Stimulated activated CD4-positive, alpha-beta T cell treated with anti-CD3 and anti-CD28 coated beads, TNF-alpha, amount 100 ng/mL, for 48 hours (primary cell): ENCODE measurements around the gene IGF2BP2.
A peak's percentile ranks its signal among the peaks of the same experiment; 100 is the strongest.
"Not testable (repeated sequence)": the region's sequence is repeated elsewhere in the genome, so short reads cannot be mapped to it uniquely, and the experiment has no call there.

Experiments
- DNase-seq, 3 donors: peaks; one replicate each; pipeline ENCODE4 v3.0.0-alpha.2; 2020; ENCODE audit warnings: low read depth in 3 of 3

The IGF2BP2 gene

GRCh38 chr3:185838417-185838989 lies 13.7 kb upstream of the IGF2BP2 start:
- DNase-seq = not testable (repeated sequence)

- DNase-seq = no peak
These were observed 12.6 kb upstream of the IGF2BP2 start for GRCh38 chr3:185837414-185837813.

GRCh38 chr3:185831990-185832389 lies 7.1 kb upstream of the IGF2BP2 start:
- no peak for DNase-seq

GRCh38 chr3:185831195-185831594 lies 6.4 kb upstream of the IGF2BP2 start:
- DNase-seq = no peak

- no peak for DNase-seq
These were observed 5.4 kb upstream of the IGF2BP2 start for GRCh38 chr3:185830018-185830797.

- DNase-seq = no peak
These were observed 3.9 kb upstream of the IGF2BP2 start for GRCh38 chr3:185828755-185829154.

GRCh38 chr3:185827595-185828344 lies 2.9 kb upstream of the IGF2BP2 start:
- no peak for DNase-seq

- DNase-seq = peak in 1 of 3 donors; percentile 33
These were observed 1.0 kb upstream of the IGF2BP2 start for GRCh38 chr3:185825639-185826481.

- DNase-seq = no peak
These were observed 514 bp downstream of the IGF2BP2 start for GRCh38 chr3:185824051-185825005.

- no peak for DNase-seq
These were observed 1.5 kb downstream of the IGF2BP2 start for GRCh38 chr3:185823078-185824044.

- DNase-seq = no peak
These were observed 2.4 kb downstream of the IGF2BP2 start for GRCh38 chr3:185822221-185823000.

GRCh38 chr3:185820973-185821758 lies 3.7 kb downstream of the IGF2BP2 start:
- no peak for DNase-seq

GRCh38 chr3:185818267-185818875 lies 6.5 kb downstream of the IGF2BP2 start:
- DNase-seq = no peak

GRCh38 chr3:185815391-185816282 lies 9.2 kb downstream of the IGF2BP2 start:
- no peak for DNase-seq

GRCh38 chr3:185813691-185814215 lies 11.1 kb downstream of the IGF2BP2 start:
- DNase-seq = no peak

- DNase-seq = no peak
These were observed 11.6 kb downstream of the IGF2BP2 start for GRCh38 chr3:185813205-185813604.
